Measurements from ENCODE around the gene GGTA1. TPM values are rescaled to one million over a fixed set of nuclear protein-coding genes. Genes with fewer than 3 reads are reported as not detected.
"Not testable (repeated sequence)": the region's sequence is repeated elsewhere in the genome, so short reads cannot be mapped to it uniquely, and the experiment has no call there.

The GGTA1 gene
- total RNA-seq, 1 donor from 2014 or later = 14.0 TPM

DNA sequence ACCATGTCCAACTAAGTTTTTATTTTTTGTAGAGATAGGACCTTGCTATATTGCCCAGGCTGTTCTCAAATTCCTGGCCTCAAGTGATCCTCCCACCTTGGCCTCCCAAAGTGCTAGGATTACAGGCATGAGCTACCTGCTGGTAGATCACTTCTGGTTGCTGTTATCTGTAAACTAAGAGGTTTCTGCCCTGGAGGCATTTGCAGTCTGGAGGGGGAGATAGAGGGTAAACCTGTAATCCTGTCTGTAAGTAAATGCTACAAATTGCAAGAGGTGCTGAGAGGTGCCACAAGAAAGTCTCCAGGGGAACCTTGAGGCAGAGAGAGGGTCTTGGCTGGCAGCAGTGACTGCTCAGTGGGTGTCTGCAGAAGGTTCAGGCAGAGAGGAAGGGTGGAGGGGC, 29.0 kb upstream of the GGTA1 start:
- Histone ChIP-seq H3K36me3 (no peaks in the 10 kb centered on the region), H3K9me3 (no peaks in the 10 kb centered on the region), H3K4me3 (no peak overlapping the region), H3K27me3 (ENCODE audit: low read depth) (no peaks in the 10 kb centered on the region), H3K27ac (no peak overlapping the region), H3K4me1 (no peaks in the 10 kb centered on the region)
- DNase-seq (no peak), ATAC-seq (no peak)
- intact Hi-C loops (cut with DNase I) = no loop called here
- TF ChIP-seq, protein P1, sequence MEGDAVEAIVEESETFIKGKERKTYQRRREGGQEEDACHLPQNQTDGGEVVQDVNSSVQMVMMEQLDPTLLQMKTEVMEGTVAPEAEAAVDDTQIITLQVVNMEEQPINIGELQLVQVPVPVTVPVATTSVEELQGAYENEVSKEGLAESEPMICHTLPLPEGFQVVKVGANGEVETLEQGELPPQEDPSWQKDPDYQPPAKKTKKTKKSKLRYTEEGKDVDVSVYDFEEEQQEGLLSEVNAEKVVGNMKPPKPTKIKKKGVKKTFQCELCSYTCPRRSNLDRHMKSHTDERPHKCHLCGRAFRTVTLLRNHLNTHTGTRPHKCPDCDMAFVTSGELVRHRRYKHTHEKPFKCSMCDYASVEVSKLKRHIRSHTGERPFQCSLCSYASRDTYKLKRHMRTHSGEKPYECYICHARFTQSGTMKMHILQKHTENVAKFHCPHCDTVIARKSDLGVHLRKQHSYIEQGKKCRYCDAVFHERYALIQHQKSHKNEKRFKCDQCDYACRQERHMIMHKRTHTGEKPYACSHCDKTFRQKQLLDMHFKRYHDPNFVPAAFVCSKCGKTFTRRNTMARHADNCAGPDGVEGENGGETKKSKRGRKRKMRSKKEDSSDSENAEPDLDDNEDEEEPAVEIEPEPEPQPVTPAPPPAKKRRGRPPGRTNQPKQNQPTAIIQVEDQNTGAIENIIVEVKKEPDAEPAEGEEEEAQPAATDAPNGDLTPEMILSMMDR (IDR thresholded peaks at IDR 0.05) = no peak

DNA sequence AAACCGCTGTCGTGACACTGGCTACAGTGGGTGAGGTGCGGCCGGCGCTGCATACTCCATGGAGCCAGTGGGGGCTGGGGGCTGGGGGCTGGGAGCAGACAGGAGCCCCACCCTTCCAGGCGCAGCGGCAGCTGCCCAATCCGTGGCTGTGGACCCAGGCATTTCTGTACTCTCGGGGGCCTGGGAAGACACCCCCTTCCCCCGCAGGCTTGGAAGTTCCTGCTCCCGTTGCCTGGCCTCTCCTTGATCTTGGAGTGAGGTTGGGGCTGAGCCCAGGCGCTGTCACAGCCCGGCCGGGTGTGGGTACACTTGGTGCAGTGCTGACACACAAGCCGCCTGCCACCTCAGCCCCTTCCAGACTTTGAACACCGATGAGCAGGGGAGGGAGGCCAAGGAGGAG, 27.7 kb upstream of the GGTA1 start:
- no peak overlapping the region for H3K27ac ChIP-seq
- DNase-seq (no peak), ATAC-seq (peak in 1 of 2 donors; percentile 18)
- no peak overlapping the region for H3K4me3 ChIP-seq
- no peaks in the 10 kb centered on the region for H3K36me3 ChIP-seq
- intact Hi-C loops (cut with DNase I) = no loop called here
- H3K9me3 ChIP-seq = no peaks in the 10 kb centered on the region
- H3K27me3 ChIP-seq (ENCODE audit: low read depth) = no peaks in the 10 kb centered on the region
- no peaks in the 10 kb centered on the region for H3K4me1 ChIP-seq
- TF ChIP-seq, protein P1 (IDR thresholded peaks at IDR 0.05) = no peak

DNA sequence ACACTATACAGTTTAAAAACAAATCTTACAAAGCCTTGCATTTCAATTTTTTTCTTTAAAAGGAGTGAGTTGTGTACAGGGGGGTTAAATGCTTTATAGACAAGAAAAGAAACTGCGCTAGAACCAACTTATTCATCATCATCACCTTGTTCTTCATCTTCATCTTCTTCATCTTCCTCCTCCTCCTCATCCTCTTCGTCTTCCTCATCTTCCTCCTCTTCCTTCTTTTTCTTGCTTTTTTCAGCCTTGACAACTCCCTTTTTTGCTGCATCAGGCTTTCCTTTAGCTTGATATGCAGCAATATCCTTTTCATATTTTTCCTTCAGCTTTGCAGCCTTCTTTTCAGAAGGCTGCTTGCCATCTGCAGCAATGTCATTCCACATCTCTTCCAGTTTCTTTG, 20.0 kb upstream of the GGTA1 start:
- H3K36me3 ChIP-seq; H3K27ac ChIP-seq; H3K27me3 ChIP-seq (ENCODE audit: low read depth); intact Hi-C loops (cut with DNase I); H3K9me3 ChIP-seq; DNase-seq; H3K4me3 ChIP-seq; ATAC-seq; H3K4me1 ChIP-seq: not testable (repeated sequence)

DNA sequence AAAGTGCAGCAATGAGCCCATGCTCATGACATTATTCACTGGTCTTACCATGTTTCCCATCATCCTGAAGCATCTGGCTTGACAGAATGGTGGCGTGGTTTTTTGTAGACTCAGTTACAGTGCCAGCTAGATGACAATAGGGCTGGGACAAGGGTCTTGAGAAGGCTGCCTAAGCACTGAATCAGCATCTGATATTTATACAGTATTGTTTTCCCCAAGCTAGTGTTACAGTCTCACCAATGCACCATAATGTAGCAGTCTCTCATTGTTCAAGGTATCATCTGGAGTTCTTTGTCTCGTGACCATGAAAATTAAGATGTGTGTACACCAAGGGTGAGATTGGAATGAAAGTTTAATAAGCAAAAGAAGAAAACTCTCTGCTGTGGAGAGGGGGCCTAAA, 19.0 kb upstream of the GGTA1 start:
- Histone ChIP-seq H3K9me3 (no peaks in the 10 kb centered on the region), H3K27me3 (ENCODE audit: low read depth) (no peaks in the 10 kb centered on the region), H3K27ac (no peak overlapping the region), H3K4me1 (no peaks in the 10 kb centered on the region), H3K36me3 (no peaks in the 10 kb centered on the region), H3K4me3 (no peak overlapping the region)
- DNase-seq (no peak), ATAC-seq (no peak)
- TF ChIP-seq, protein P1 (IDR thresholded peaks at IDR 0.05) = no peak
- intact Hi-C loops (cut with DNase I) = no loop called here

DNA sequence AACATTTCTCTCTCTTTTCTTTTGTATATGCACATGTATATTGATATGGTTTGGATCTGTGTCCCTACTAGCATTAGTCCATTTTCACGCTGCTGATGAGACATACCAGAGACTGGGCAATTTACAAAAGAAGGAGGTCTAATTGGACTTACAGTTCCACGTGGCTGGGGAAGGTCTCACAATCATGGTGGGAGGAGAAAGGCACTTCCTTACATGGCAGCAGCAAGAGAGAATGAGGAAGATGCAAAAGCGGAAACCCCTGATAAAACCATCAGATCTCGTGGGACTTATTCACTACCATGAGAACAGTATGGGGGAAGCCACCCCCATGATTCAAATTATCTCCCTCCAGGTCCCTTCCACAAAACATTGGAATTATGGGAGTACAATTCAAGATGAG, 13.5 kb upstream of the GGTA1 start:
- H3K27me3 ChIP-seq (ENCODE audit: low read depth); H3K9me3 ChIP-seq; intact Hi-C loops (cut with DNase I); DNase-seq; H3K36me3 ChIP-seq; H3K4me3 ChIP-seq; H3K4me1 ChIP-seq; ATAC-seq; H3K27ac ChIP-seq: not testable (repeated sequence)

DNA sequence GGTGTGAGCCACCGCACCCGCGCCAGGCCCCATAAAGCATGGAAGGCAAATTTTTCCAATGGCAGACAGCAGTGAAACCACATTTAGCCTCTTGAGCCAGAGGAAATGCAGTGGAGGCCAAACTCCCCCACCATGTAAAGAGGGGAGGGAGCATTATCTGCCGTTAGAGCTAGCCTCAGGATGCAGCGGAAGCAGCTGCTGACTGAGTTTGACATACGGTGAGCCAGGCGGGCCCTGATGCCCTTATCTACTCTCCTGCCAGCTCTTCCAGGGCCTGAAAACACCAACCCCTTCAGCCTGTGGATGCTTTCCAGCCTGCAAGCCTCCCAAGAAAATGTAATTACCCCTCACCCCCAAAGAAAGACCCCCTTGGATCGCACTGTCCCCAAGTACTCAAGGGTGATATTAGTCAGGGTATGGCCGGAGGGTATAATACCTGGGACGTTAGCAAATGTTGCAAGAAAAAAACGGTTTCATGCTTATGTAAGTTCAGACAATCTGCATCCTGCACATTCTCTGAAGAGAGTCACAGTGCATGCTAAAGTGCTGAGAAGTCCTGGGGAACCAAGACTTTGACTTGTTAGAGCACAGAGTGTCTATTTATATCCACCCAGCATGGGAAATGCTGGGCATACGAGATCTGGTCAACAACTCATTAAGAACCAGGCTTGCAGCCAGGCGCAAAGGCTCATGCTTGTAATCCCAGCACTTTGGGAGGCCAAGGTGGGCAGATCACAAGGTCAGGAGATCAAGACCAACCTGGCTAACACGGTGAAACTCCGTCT, 11.3 kb upstream of the GGTA1 start:
- H3K9me3 ChIP-seq = no peaks in the 10 kb centered on the region
- no peak overlapping the region for H3K4me3 ChIP-seq
- intact Hi-C loops (cut with DNase I) = no loop called here
- no peaks in the 10 kb centered on the region for H3K36me3 ChIP-seq
- ATAC-seq (no peak), DNase-seq (no peak)
- H3K27me3 ChIP-seq (ENCODE audit: low read depth) = no peaks in the 10 kb centered on the region
- TF ChIP-seq, protein P1 (IDR thresholded peaks at IDR 0.05) = no peak
- H3K27ac ChIP-seq = no peak overlapping the region
- H3K4me1 ChIP-seq = no peaks in the 10 kb centered on the region

All from lower lobe of right lung (tissue), 2 donors.